Panc1 (cell line): ENCODE results near the gene GALNTL6. TPM values are rescaled to one million over a fixed set of nuclear protein-coding genes. Genes with fewer than 3 reads are reported as not detected.

Experiments used
- ATAC-seq: fragments of 200-7000 bp; cut with Tn5 transposase; 2 replicates; pipeline ENCODE4 v1.9.1; 2020; ENCODE audit warnings: mild to moderate bottlenecking, moderate library complexity
- BruUV-seq: library from RNA; stranded (reverse); fragments of 400-500 nt; replicated peaks from 2 replicates; lab custom pipeline; 2021; lab: Mats Ljungman, UMichigan
- CTCF ChIA-PET: fragments of 300-600 bp; sonication (Branson Sonifier 250); formaldehyde crosslinking; loops from one replicate; lab custom pipeline; 2022; ENCODE audit warnings: antibody characterized with exemption; lab: Charles Lee
- POLR2A ChIA-PET: fragments of 300-600 bp; sonication (Branson Sonifier 250); formaldehyde crosslinking; loops from one replicate; lab custom pipeline; 2022; ENCODE audit warnings: antibody characterized with exemption; lab: Charles Lee
- DNase-seq: peaks from one replicate; pipeline ENCODE4 v3.0.0-alpha.2; 2010; ENCODE audit warnings: low read depth, low spot score
- H3K27ac ChIP-seq: 2 replicates; pipeline ENCODE4 v1.5.1; 2011; ENCODE audit warnings: mild to moderate bottlenecking, low read length, inconsistent platforms
- H3K27me3 ChIP-seq: fragments of 200-500 bp; sonication (Bioruptor generic); 2 replicates; pipeline ENCODE4 v1.6.0; 2014; ENCODE audit warnings: low read length, inconsistent platforms; ENCODE audit not compliant: control insufficient read depth, insufficient read depth
- H3K36me3 ChIP-seq: fragments of 200-500 bp; sonication (Bioruptor generic); 2 replicates; pipeline ENCODE4 v1.5.1; 2014; ENCODE audit warnings: inconsistent platforms, mild to moderate bottlenecking, low read length, moderate library complexity; ENCODE audit not compliant: control insufficient read depth, insufficient read depth
- H3K4me1 ChIP-seq: 2 replicates; pipeline ENCODE4 v1.5.1; 2011; ENCODE audit warnings: inconsistent platforms, mild to moderate bottlenecking, low read length, moderate library complexity; ENCODE audit not compliant: control insufficient read depth, insufficient read depth
- H3K4me3 ChIP-seq, 2 experiments: 2 replicates each; pipeline ENCODE4 v1.5.1; 2011 to 2012; ENCODE audit warnings: low read depth in 2 of 2, low read length in 2 of 2, mild to moderate bottlenecking in 2 of 2, inconsistent platforms in 1 of 2, moderate library complexity in 1 of 2
- H3K9me3 ChIP-seq: fragments of 200-500 bp; sonication (Bioruptor generic); 2 replicates; pipeline ENCODE4 v1.5.1; 2014; ENCODE audit warnings: low read depth, mild to moderate bottlenecking, inconsistent platforms, low read length, moderate library complexity; ENCODE audit not compliant: control insufficient read depth, insufficient read depth
- POLR2AphosphoS5 ChIP-seq: IDR thresholded peaks from 2 replicates; pipeline ENCODE4 v1.6.1; 2012; ENCODE audit warnings: mild to moderate bottlenecking, low read depth, low read length, moderate library complexity
- REST ChIP-seq, 2 experiments: IDR thresholded peaks; 2 replicates each; pipeline ENCODE4 v1.6.1; 2011 to 2012; ENCODE audit warnings: low read depth in 2 of 2, control low read depth in 1 of 2, low read length in 1 of 2, mild to moderate bottlenecking in 1 of 2, moderate library complexity in 1 of 2; ENCODE audit not compliant: insufficient read depth in 1 of 2
- SIN3A ChIP-seq: IDR thresholded peaks from 2 replicates; pipeline ENCODE4 v1.6.1; 2012; ENCODE audit warnings: low read depth, mild to moderate bottlenecking, low read length, moderate library complexity, borderline replicate concordance; ENCODE audit not compliant: insufficient read depth
- TCF7L2 ChIP-seq: IDR thresholded peaks from 2 replicates; pipeline ENCODE4 v1.6.1; 2011; ENCODE audit warnings: mild to moderate bottlenecking, low read depth, low read length, inconsistent platforms
- in situ Hi-C: cut with HindIII; loops from 2 replicates; pipeline ENCODE4 v1.10.0; 2016; ENCODE audit warnings: low sequenced_read_pairs, low pct_unique_long_range_greater_than_20kb
- intact Hi-C: fragments of 100-400 bp; cut with micrococcal nuclease; formaldehyde crosslinking; loops from one replicate; pipeline ENCODE4 v1.10.0; 2022; ENCODE audit not compliant: unreplicated experiment
- total RNA-seq: library from RNA; stranded (reverse); gene quantifications from one replicate; pipeline ENCODE4 v1.2.1, GENCODE V29; 2021; ENCODE audit not compliant: unreplicated experiment
- TF ChIP-seq, protein P1 (sequence below): fragments of 450-650 bp; IDR thresholded peaks from 2 replicates; pipeline ENCODE4 v1.5.1; 2017; ENCODE audit warnings: mild to moderate bottlenecking

Gene GALNTL6
- total RNA-seq, 1 experiment from 2014 or later: not detected

DNA sequence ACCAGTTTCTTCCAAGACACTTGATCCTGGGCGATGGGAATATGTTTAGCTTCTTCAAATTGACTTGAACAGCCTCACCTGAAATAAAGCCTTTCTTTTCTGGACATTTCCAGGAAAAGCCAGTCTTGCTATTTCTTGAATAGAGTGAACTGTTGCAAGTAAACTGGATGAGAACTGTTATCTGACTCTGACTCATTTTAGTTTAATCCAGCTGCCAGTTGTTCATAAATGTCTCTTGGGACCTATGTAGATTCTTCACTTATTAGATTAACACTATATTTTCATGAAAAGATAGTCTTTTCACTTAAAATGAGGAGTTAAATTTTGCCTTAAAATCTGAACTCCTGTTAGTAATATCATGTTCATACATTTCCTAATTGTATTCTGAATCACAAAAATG lies 740.0 kb downstream of the GALNTL6 start:
- no TSS peak for BruUV-seq

GRCh38 chr4:172554588-172554987 lies 741.4 kb downstream of the GALNTL6 start:
- DNase-seq: no peak
- no peaks in the 10 kb centered on the region for H3K9me3 ChIP-seq
- no peaks in the 10 kb centered on the region for H3K27me3 ChIP-seq
- H3K36me3 ChIP-seq: no peaks in the 10 kb centered on the region
- no peak overlapping the region for H3K27ac ChIP-seq
- ATAC-seq: no peak
- no peak overlapping the region for H3K4me3 ChIP-seq
- in situ Hi-C loops (no loop called here), intact Hi-C loops (no loop called here)
- POLR2A ChIA-PET: no interaction called here
- CTCF ChIA-PET: no interaction called here
- no TSS peak for BruUV-seq
- H3K4me1 ChIP-seq: no peaks in the 10 kb centered on the region
- TF ChIP-seq POLR2AphosphoS5 (no peak), SIN3A (no peak), TCF7L2 (no peak), REST (IDR thresholded peaks at IDR 0.05; ENCODE audit: insufficient read depth in 1 of 2, low read depth in 2 of 2, low read length in 1 of 2) (no peak)
- TF ChIP-seq, protein P1, sequence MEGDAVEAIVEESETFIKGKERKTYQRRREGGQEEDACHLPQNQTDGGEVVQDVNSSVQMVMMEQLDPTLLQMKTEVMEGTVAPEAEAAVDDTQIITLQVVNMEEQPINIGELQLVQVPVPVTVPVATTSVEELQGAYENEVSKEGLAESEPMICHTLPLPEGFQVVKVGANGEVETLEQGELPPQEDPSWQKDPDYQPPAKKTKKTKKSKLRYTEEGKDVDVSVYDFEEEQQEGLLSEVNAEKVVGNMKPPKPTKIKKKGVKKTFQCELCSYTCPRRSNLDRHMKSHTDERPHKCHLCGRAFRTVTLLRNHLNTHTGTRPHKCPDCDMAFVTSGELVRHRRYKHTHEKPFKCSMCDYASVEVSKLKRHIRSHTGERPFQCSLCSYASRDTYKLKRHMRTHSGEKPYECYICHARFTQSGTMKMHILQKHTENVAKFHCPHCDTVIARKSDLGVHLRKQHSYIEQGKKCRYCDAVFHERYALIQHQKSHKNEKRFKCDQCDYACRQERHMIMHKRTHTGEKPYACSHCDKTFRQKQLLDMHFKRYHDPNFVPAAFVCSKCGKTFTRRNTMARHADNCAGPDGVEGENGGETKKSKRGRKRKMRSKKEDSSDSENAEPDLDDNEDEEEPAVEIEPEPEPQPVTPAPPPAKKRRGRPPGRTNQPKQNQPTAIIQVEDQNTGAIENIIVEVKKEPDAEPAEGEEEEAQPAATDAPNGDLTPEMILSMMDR: no peak

More for the DNA sequence above, 740.0 kb downstream of the GALNTL6 start:
- in situ Hi-C loops (no loop called here), intact Hi-C loops (no loop called here)
- H3K9me3 ChIP-seq: no peaks in the 10 kb centered on the region
- POLR2A ChIA-PET: no interaction called here
- CTCF ChIA-PET: no interaction called here
- no peak for ATAC-seq
- DNase-seq: no peak
- no peak overlapping the region for H3K27ac ChIP-seq
- H3K4me1 ChIP-seq: no peaks in the 10 kb centered on the region
- H3K36me3 ChIP-seq: no peaks in the 10 kb centered on the region; the same call in 1 of the 2 replicates
- TF ChIP-seq TCF7L2 (no peak), POLR2AphosphoS5 (no peak), SIN3A (no peak), REST (IDR thresholded peaks at IDR 0.05; ENCODE audit: insufficient read depth in 1 of 2, low read depth in 2 of 2, low read length in 1 of 2) (no peak)
- TF ChIP-seq, protein P1: no peak
- no peak overlapping the region for H3K4me3 ChIP-seq
- H3K27me3 ChIP-seq: no peaks in the 10 kb centered on the region
